Stimulated activated CD4-positive, alpha-beta T cell treated with anti-CD3 and anti-CD28 coated beads, Interleukin-1b, Interleukin-23, amount 100 ng/mL, for 24 hours (primary cell): ENCODE data around the gene VPS35L.

Experiments used
- DNase-seq, 4 experiments: peaks; one replicate each; pipeline ENCODE4 v3.0.0-alpha.2; 2020; ENCODE audit warnings: low read depth in 4 of 4, low spot score in 1 of 4

Gene VPS35L

DNA sequence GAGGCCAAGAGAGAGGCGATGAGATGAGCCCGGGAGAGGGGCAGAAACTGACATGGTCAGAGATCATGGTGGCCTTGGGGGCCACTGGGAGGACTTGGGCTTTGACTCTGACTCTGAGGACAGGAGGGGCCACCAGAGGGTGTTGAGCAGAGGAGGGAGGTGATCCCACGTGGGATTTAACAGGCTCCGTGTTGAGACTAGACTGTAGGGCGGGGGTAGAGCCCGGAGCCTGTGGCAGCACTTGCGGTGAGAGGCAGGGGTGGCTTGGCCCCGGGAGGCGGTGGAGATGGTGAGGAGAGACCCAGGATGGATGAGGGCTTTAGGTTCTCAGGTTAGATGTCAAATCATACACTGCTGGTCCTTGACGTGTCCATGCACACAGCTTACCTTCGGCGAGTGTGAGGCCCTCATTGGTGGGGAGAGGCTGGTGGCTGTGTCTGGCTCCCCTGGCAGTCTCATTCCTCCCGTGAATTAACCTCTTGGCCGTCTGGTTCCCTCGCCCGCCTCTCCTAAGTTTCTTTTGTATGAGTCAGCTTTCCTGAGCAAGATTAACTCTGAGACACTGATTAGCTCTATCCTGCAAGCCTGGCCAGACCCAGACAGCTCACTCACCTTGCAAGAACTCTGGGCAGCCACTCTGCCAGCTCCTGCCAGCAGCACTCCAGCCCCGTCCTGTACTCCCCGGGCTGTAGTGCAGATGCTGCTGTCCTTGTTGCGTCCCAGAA is 39.7 kb downstream of the VPS35L start:
- DNase-seq, result no peak

- no peak for DNase-seq
These were observed 43.5 kb downstream of the VPS35L start for GRCh38 chr16:19598805-19599510.

- no peak for DNase-seq
These were observed 44.6 kb downstream of the VPS35L start for GRCh38 chr16:19599968-19600716.

GRCh38 chr16:19601083-19601976 is 45.8 kb downstream of the VPS35L start:
- DNase-seq, result no peak

DNA sequence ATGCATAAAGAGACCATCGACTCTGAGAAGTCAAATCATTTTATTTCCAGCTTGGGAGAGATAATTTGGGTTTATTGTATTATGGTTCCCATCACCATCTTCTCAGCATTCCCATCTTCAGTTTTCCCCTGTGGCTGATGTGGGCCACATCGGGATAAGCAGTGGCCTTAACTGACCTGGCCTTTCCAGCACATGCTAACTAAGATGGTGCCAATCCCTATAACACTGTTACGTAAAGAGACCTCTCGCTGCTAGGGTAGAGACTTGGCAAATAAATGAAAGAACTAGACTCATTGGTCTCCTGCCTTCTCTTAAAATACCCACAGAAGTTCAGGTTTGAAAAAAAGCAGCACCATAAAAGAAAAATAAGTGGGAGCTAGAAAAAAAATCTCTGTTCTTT is 49.4 kb downstream of the VPS35L start:
- DNase-seq, result no peak

DNA sequence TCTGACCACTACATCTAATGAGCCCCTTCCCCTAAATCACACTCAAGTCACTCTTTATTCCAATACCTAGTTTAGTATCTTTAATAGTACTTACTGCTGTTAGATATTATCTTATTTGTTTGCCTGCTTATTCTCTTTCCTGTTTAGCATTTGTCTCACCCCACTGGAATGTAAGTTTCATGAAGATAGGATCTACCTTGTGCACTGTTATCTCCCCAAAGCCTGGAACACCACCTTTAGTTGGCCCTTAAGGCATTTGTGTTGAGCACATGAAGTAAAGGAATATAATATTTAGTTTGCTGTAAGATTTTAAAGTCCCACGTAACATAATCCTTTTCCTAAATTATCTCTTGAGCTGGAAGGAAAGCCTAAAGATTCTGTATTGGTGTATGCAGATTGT is 50.2 kb downstream of the VPS35L start:
- no peak for DNase-seq

- DNase-seq, result no peak
These were observed 52.2 kb downstream of the VPS35L start for GRCh38 chr16:19607616-19608280.

GRCh38 chr16:19609359-19609758 is 53.9 kb downstream of the VPS35L start:
- DNase-seq, result no peak

GRCh38 chr16:19610200-19610599 is 54.7 kb downstream of the VPS35L start:
- DNase-seq, result no peak

GRCh38 chr16:19613834-19614233 is 58.3 kb downstream of the VPS35L start:
- DNase-seq, result no peak

- DNase-seq, result no peak
These were observed 60.7 kb downstream of the VPS35L start for GRCh38 chr16:19616241-19616640.

GRCh38 chr16:19618876-19619275 is 63.4 kb downstream of the VPS35L start:
- no peak for DNase-seq

- no peak for DNase-seq
These were observed 65.9 kb downstream of the VPS35L start for GRCh38 chr16:19621445-19621844.

- no peak for DNase-seq
These were observed 69.5 kb downstream of the VPS35L start for GRCh38 chr16:19625039-19625438.

DNA sequence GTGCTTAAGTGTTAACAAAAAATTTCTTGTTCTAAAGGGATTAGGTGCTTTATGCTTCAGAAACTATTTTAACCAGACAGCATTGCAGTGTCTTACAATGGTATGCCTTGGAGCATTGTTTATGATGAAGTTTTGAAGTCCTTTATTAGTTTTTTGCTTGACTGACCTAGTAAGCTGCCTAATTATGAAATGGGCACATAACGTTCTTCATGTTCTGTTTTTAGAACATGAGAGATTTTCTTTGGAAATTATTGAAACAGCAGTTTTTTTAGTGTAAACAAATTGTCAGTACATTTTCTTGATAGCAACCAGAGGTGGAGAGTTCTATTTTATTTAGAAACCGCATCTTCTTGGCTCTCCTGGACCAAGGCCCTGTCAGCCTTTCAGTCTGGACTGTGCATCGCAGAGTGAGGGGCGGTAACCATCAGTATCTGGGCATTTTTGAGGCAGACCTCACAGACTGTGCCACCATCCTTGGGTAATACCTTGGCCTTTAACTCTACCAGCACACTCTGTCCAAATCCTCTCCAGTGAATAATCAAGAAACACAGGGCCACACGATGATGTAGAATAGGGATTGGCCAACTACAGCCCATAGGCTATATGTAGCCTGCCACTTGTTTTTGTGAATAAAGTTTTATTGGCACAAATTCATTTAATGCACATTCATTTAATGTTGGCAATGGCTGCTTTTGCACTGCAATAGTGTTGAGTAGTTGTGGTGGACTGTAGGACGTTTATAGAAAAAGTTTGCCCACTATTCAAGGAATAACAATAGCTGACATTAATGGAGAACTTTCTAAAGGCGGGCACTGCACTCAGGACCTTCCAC is 81.1 kb downstream of the VPS35L start:
- DNase-seq, result no peak

DNA sequence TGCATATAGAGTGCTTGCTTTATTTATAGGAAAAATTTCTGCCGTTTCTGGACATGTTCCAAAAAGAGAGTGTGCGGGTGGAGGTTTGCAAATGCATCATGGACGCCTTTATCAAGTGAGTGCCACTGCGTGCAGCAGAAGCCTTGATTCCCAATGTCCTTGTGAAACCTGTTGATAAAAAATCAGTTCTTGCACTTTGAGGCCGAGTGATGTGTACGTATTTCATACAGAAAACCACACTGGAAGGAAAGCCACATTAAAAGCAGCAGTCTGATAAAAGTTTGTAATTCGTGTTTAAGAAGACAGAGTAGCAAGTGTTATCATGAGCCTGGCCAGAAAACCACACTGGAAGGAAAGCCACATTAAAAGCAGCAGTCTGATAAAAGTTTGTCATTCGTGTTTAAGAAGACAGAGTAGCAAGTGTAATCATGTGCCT is 84.5 kb downstream of the VPS35L start:
- DNase-seq, result no peak

GRCh38 chr16:19642501-19642900 is 87.0 kb downstream of the VPS35L start:
- no peak for DNase-seq

GRCh38 chr16:19644877-19645276 is 89.4 kb downstream of the VPS35L start:
- no peak for DNase-seq

DNA sequence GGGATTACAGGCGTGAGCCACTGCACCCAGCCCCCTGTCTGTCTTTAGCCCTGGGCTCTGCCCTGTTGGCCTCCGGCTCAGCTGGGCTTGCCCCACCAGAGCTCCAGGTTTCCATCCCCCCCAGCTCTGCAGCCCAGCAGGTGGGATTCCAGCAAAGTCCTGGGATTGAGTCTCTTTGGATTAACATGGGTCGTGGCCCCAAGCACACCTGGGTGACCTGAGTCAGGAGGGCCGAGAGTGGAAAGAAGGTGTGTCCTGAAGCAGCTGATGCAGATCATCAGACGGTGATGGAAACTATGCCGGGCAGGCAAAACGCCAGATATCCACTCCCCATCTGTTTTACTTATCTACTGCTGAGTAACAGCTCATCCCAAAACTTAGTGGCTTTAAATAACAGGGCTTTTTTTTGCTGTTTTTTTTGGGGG is 90.1 kb downstream of the VPS35L start:
- DNase-seq, result no peak

DNA sequence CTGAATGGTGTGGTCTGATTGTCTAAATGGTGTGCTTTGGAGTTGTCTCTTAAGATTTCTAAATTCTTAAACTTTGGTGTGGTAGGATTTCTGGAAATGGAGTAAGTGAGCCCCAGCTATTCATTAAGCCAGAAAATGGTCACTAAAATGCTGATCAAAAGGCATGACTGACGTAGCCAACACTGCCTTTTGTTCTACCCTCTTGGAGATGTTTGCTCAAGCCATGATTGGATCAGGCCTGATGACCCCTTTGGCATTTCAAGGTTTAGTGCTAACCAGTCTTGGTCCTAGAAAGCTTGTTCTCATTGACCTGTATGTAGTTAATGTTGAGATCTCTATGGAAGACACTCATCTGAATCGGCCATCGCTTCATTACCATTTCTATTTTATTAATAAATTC is 94.5 kb downstream of the VPS35L start:
- DNase-seq, result no peak
